HG02840 (cell line): Measurements from ENCODE around the gene NOG.

Experiments
- ATAC-seq: cut with Tn5 transposase; IDR thresholded peaks from one replicate; pipeline ENCODE4 v1.9.1; 2021; ENCODE audit warnings: mild to moderate bottlenecking, moderate library complexity, moderate number of reproducible peaks; ENCODE audit not compliant: unreplicated experiment, low FRiP score

NOG gene

GRCh38 chr17:56593646-56594319 lies at the start of gene NOG:
NOG (plus strand) TSS chr17:56593699; CDS start chr17:56594224, 525 bp downstream.
- ATAC-seq, result no peak

DNA sequence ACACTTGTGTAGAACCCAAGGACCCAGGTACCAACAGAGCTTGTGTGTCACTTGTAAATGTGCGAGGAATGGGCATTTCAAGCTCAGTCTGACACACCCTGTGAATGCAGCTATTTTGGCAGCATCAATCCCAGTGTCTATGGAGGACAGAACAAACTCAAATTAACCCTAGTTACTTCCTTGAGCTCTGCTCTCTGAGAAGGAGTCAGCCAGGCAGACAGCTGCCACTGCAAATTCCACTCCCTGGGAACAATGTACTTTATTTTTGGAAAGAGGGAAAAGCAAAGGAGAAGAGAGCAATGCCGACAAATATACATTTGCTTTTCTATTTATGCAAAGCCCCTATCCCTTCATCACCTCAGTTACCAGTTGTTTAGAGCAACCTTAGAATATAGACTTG lies 48.4 kb upstream of the NOG start:
- no peak for ATAC-seq

GRCh38 chr17:56545930-56546329 lies 47.6 kb upstream of the NOG start:
- ATAC-seq, result no peak

- ATAC-seq, result no peak
These were observed 44.8 kb upstream of the NOG start for GRCh38 chr17:56548661-56549060.

DNA sequence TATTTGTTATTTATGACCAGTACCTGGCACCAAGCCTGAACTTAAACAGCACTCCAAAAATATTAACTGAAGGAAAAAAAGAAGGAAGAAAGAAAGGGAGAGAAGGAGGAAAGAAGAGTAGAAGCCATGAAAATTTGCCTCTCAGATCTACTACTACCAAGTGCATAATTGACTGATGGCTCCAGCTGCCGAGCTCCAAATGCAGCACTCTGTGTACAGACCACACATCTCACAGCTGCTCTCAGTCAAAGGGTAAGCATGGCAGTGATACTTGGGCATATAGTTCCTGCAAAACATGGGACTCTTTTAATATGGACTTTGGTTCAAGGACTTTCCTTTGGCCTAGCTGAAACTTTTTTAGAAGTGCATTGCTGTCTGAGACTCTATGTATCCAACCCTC lies 44.0 kb upstream of the NOG start:
- ATAC-seq, result no peak

GRCh38 chr17:56557682-56558081 lies 35.8 kb upstream of the NOG start:
- ATAC-seq, result no peak

- ATAC-seq, result no peak
These were observed 35.4 kb upstream of the NOG start for GRCh38 chr17:56558088-56558487.

DNA sequence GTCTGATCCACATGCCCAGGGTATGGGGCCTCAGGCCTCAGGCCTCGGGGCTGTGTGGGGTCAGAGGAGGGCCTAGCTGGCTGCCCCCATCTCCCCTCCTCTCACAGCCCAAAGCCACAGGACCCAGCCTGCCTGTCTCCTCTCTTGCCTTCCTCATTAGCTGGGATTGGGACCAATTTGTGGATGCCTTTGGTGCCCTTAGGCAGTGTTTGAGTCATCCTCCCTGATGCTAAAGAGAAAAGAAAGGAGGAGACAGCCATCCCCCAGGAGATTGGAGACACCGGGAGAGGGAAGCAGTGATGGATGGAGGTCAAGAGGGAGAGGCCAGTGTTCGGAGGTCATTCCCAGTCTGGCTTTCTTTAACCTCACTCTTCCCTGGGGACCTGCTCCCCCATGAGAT lies 23.3 kb upstream of the NOG start:
- ATAC-seq, result no peak

GRCh38 chr17:56571456-56571855 lies 22.0 kb upstream of the NOG start:
- no peak for ATAC-seq

- ATAC-seq, result no peak
These were observed 16.2 kb upstream of the NOG start for GRCh38 chr17:56577190-56577842.

DNA sequence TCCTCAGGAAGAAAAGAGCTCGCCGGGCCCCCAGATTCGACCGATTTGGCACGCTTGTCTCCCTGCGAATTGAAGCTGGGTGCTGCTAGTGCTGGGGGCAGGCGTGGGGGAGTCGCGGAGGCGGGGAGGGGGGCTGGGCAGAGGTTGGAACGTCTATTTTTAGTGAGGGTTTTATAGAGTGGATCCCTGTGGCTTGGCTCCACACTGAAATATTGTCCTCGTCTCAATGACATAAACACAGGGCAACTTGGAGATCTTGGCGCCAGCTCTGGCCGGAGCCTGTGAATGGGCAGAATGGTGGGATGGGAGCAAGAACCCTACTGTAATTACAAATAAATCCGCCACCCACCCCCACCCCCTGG lies 15.7 kb upstream of the NOG start:
- ATAC-seq, result no peak

- no peak for ATAC-seq
These were observed 11.6 kb upstream of the NOG start for GRCh38 chr17:56581635-56582627.

- no peak for ATAC-seq
These were observed 9.7 kb upstream of the NOG start for GRCh38 chr17:56583772-56584171.

DNA sequence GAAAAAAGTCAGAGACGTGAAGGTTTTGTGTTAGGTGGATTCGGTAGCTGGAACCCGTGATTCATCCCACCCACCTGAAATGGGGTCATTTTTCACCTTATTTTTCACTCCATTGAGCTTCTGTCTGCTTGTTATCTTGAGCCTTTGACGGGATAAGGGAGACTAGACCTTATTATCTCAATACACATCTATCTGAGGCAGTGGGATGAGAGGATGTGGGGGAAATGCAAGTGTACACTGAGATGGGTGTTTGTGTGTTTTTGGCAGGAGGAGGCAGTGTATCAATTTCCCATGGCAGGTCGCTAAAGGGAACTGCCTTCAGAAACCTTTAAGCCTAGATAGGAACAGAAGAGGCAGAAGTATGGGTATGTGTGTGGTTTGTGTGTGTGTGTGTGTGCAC lies 6.2 kb upstream of the NOG start:
- no peak for ATAC-seq

GRCh38 chr17:56592487-56593085 lies 913 bp upstream of the NOG start:
- no peak for ATAC-seq

DNA sequence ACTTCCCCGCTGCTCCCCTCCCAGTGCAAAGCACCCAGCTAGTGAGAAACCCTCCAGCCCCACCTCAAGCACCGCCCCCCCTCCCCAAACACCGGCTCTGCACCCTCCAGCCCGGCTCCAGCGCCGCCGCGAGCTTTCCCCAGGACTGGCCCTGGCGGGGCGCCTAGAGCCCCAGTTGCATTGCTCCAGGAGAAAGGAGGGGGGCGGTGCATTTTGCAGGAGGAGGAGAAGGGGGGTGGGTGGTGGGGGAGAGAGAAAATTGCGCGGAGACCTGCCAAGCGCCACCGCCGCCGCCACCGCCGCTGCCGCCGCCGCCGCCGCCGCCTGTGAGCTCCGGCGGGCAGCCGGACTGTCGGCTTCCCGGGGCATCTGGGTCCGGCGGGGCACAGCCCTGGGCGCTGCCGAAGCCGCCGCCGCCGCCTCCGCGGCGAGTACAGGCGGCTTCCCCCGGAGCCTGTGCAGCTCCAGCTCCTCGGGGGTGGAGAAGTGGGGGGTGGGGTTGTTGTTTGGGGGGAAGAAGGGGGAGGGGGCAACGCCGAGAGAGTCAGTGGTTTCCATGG lies 333 bp upstream of the NOG start:
- no peak for ATAC-seq

GRCh38 chr17:56594320-56595107 lies 1.0 kb downstream of the NOG start:
- no peak for ATAC-seq

- ATAC-seq, result no peak
These were observed 1.6 kb downstream of the NOG start for GRCh38 chr17:56595108-56595418.

- no peak for ATAC-seq
These were observed 2.6 kb downstream of the NOG start for GRCh38 chr17:56595831-56596690.
